Keratinocyte (primary cell): ENCODE data around the gene LRP1B. TPM values are rescaled to one million over a fixed set of nuclear protein-coding genes. Genes with fewer than 3 reads are reported as not detected.

Experiments
- DNase-seq: peaks from one replicate; pipeline ENCODE4 v3.0.0-alpha.2; 2011; ENCODE audit warnings: low read depth, missing footprints, low spot score
- FAIRE-seq: peaks from 2 replicates; lab custom pipeline; 2011; peaks lifted over from hg19 to GRCh38; lab: Jason Lieb, UNC
- H2AFZ ChIP-seq: 2 replicates; pipeline ENCODE4 v1.6.0; 2012; ENCODE audit warnings: low read length, control low read depth, inconsistent platforms; ENCODE audit not compliant: control insufficient read depth
- H3K27ac ChIP-seq: 2 replicates; pipeline ENCODE4 v1.5.1; 2011; ENCODE audit warnings: low read length; ENCODE audit not compliant: control insufficient read depth, insufficient read depth
- H3K27me3 ChIP-seq: 3 replicates; pipeline ENCODE4 v1.6.0; 2011; ENCODE audit warnings: low read length; ENCODE audit not compliant: control insufficient read depth, insufficient read depth; ENCODE audit errors: extremely low read depth
- H3K36me3 ChIP-seq, 2 experiments: 2 replicates in 1 of 2; 3 replicates in 1 of 2; pipeline ENCODE4 v1.5.1; 2011; ENCODE audit warnings: low read length in 2 of 2, mild to moderate bottlenecking in 1 of 2; ENCODE audit not compliant: control insufficient read depth in 2 of 2, insufficient read depth in 2 of 2; ENCODE audit errors: extremely low read depth in 1 of 2
- H3K4me1 ChIP-seq: 3 replicates; pipeline ENCODE4 v1.5.1; 2011; ENCODE audit warnings: low read length; ENCODE audit not compliant: control insufficient read depth, insufficient read depth; ENCODE audit errors: extremely low read depth
- H3K4me2 ChIP-seq: 3 replicates; pipeline ENCODE4 v1.6.0; 2011; ENCODE audit warnings: low read depth, low read length; ENCODE audit not compliant: control insufficient read depth, insufficient read depth; ENCODE audit errors: extremely low read depth
- H3K4me3 ChIP-seq, 3 experiments: fragments of 200-600 bp in 1 of 3; sonication (generic) in 1 of 3; 2 replicates in 2 of 3; 3 replicates in 1 of 3; pipeline ENCODE4 v1.5.1; 2011 to 2016; ENCODE audit warnings: low read length in 3 of 3, mild to moderate bottlenecking in 3 of 3, control low read depth in 2 of 3, inconsistent platforms in 1 of 3, low read depth in 1 of 3, mixed read lengths in 1 of 3, mixed run types in 1 of 3, moderate library complexity in 1 of 3; ENCODE audit not compliant: control insufficient read depth in 2 of 3, insufficient read depth in 2 of 3; ENCODE audit errors: extremely low read depth in 1 of 3
- H3K79me2 ChIP-seq: 2 replicates; pipeline ENCODE4 v1.6.0; 2012; ENCODE audit warnings: low read length; ENCODE audit not compliant: control insufficient read depth, insufficient read depth
- H3K9ac ChIP-seq: 3 replicates; pipeline ENCODE4 v1.6.0; 2011; ENCODE audit warnings: low read length; ENCODE audit not compliant: control insufficient read depth, insufficient read depth; ENCODE audit errors: extremely low read depth
- H3K9me1 ChIP-seq: 3 replicates; pipeline ENCODE4 v1.6.0; 2011; ENCODE audit warnings: low read length; ENCODE audit not compliant: control insufficient read depth, insufficient read depth; ENCODE audit errors: extremely low read depth
- H3K9me3 ChIP-seq: 2 replicates; pipeline ENCODE4 v1.5.1; 2012; ENCODE audit warnings: low read depth, low read length; ENCODE audit not compliant: control insufficient read depth
- H4K20me1 ChIP-seq: 3 replicates; pipeline ENCODE4 v1.6.0; 2011; ENCODE audit warnings: low read length; ENCODE audit not compliant: control insufficient read depth, insufficient read depth; ENCODE audit errors: extremely low read depth
- EZH2 ChIP-seq: IDR thresholded peaks from one replicate; pipeline ENCODE4 v1.6.1; 2012; ENCODE audit warnings: inconsistent platforms, mild to moderate bottlenecking, low read length, moderate library complexity
- dilution Hi-C: fragments of 300-500 bp; cut with MboI; formaldehyde crosslinking; loops from one replicate; pipeline ENCODE4 v1.7.0; 2020; ENCODE audit warnings: low sequenced_read_pairs; ENCODE audit not compliant: extremely low pct_ligation_motif_present
- polyA plus RNA-seq, 5 experiments: library from polyadenylated mRNA; depleted of rRNA in 3 of 5; stranded (reverse) in 3 of 5; stranded (forward) in 1 of 5; unstranded in 1 of 5; fragments of >200 nt; gene quantifications; 1 replicate in 1 of 5; 2 replicates in 3 of 5; 3 replicates in 1 of 5; pipeline versions ENCODE4 v1.2.1 to v1.2.3, GENCODE V29; 2011 to 2012; ENCODE audit warnings: missing spikeins in 2 of 5, low read depth in 1 of 5, low replicate concordance in 1 of 5
- TF ChIP-seq, protein P1 (sequence below), 3 experiments: IDR thresholded peaks in 1 of 3; conservative IDR thresholded peaks in 1 of 3; optimal IDR thresholded peaks in 1 of 3; 2 replicates in 2 of 3; 3 replicates in 1 of 3; pipeline versions ENCODE3 to v1.5.1; 2011; ENCODE audit warnings: low read length in 3 of 3, mild to moderate bottlenecking in 3 of 3, moderate library complexity in 2 of 3, control low read depth in 1 of 3, inconsistent platforms in 1 of 3; ENCODE audit not compliant: insufficient read depth in 2 of 3; ENCODE audit errors: extremely low read depth in 1 of 3

LRP1B gene
- polyA plus RNA-seq, 1 donor (not counting 4 experiments of a cell fraction or from before 2014, with no cell fraction given): not detected

DNA sequence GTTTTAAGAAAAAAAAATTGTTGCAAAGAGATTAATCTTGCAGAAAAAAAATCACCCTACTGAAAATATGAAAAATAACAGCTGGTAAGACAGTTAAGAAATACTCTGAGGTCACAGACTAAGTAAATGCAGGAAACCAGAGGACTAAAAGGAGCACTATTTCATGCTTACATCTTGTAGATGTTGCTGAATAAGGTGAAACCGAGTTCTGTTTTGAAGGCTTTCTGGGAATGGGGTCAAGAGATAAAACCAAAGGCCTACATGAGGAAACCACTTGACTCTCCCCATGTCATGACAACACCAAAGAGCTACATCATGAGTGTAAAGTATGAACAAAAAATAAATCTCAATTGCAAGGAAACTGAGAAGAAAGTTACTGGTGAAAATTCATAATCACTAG lies 197.6 kb downstream of the LRP1B start:
- TF ChIP-seq, protein P1, sequence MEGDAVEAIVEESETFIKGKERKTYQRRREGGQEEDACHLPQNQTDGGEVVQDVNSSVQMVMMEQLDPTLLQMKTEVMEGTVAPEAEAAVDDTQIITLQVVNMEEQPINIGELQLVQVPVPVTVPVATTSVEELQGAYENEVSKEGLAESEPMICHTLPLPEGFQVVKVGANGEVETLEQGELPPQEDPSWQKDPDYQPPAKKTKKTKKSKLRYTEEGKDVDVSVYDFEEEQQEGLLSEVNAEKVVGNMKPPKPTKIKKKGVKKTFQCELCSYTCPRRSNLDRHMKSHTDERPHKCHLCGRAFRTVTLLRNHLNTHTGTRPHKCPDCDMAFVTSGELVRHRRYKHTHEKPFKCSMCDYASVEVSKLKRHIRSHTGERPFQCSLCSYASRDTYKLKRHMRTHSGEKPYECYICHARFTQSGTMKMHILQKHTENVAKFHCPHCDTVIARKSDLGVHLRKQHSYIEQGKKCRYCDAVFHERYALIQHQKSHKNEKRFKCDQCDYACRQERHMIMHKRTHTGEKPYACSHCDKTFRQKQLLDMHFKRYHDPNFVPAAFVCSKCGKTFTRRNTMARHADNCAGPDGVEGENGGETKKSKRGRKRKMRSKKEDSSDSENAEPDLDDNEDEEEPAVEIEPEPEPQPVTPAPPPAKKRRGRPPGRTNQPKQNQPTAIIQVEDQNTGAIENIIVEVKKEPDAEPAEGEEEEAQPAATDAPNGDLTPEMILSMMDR (optimal IDR thresholded peaks at IDR 0.05 in 1 of 3, IDR thresholded peaks at IDR 0.05 in 1 of 3, conservative IDR thresholded peaks at IDR 0.05 in 1 of 3; ENCODE audit: extremely low read depth in 1 of 3, insufficient read depth in 2 of 3, low read length in 3 of 3): no peak
- no peak for TF ChIP-seq EZH2
- H3K27me3 ChIP-seq: no peaks in the 10 kb centered on the region
- no peak overlapping the region for H3K4me2 ChIP-seq
- no peak for DNase-seq
- dilution Hi-C loops: no loop called here
- H3K79me2 ChIP-seq: no peaks in the 10 kb centered on the region
- no peaks in the 10 kb centered on the region for H3K9me3 ChIP-seq
- H3K9me1 ChIP-seq: no peaks in the 10 kb centered on the region
- H4K20me1 ChIP-seq: no peaks in the 10 kb centered on the region
- no peaks in the 10 kb centered on the region for H3K4me1 ChIP-seq
- no peaks in the 10 kb centered on the region for H3K36me3 ChIP-seq
- no peak overlapping the region for H3K9ac ChIP-seq
- no peak overlapping the region for H3K4me3 ChIP-seq
- H2AFZ ChIP-seq: no peak overlapping the region
- no peak for FAIRE-seq
- no peak overlapping the region for H3K27ac ChIP-seq

DNA sequence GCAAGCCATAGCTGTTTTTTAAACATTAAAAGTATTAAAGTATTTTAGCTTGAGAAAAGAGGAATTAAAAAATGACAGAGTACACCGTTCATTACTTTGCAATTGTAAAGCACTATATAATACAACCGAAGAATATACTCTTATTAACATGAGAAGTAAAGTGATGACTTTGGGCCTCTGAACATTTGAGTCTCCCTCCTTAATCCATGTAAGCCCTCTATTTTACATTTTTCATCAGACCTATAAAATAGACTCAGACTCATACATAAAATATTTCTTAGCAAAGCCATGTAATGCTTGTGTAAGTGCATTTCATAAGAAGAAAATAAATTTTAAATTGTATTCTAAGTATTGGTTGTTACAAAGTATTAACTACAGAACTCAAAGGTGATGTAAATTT lies 198.6 kb downstream of the LRP1B start:
- Histone ChIP-seq H2AFZ (no peak overlapping the region), H3K79me2 (no peaks in the 10 kb centered on the region), H3K27me3 (no peaks in the 10 kb centered on the region), H3K27ac (no peak overlapping the region), H3K4me3 (no peak overlapping the region), H3K9me1 (no peaks in the 10 kb centered on the region), H4K20me1 (no peaks in the 10 kb centered on the region), H3K9me3 (no peaks in the 10 kb centered on the region), H3K9ac (no peak overlapping the region), H3K4me2 (no peak overlapping the region), H3K36me3 (no peaks in the 10 kb centered on the region), H3K4me1 (no peaks in the 10 kb centered on the region)
- dilution Hi-C loops: no loop called here
- no peak for DNase-seq
- no peak for FAIRE-seq
- no peak for TF ChIP-seq EZH2
- TF ChIP-seq, protein P1 (optimal IDR thresholded peaks at IDR 0.05 in 1 of 3, IDR thresholded peaks at IDR 0.05 in 1 of 3, conservative IDR thresholded peaks at IDR 0.05 in 1 of 3; ENCODE audit: extremely low read depth in 1 of 3, insufficient read depth in 2 of 3, low read length in 3 of 3): no peak
